ENCODE measurements around the gene RIMKLB. TPM values are rescaled to one million over a fixed set of nuclear protein-coding genes. Genes with fewer than 3 reads are reported as not detected.
"Not testable (repeated sequence)": the region's sequence is repeated elsewhere in the genome, so short reads cannot be mapped to it uniquely, and the experiment has no call there.

Gene RIMKLB
- polyA plus RNA-seq, 1 of the 3 experiments (the other 2 are of a cell fraction) = 24.5 TPM

DNA sequence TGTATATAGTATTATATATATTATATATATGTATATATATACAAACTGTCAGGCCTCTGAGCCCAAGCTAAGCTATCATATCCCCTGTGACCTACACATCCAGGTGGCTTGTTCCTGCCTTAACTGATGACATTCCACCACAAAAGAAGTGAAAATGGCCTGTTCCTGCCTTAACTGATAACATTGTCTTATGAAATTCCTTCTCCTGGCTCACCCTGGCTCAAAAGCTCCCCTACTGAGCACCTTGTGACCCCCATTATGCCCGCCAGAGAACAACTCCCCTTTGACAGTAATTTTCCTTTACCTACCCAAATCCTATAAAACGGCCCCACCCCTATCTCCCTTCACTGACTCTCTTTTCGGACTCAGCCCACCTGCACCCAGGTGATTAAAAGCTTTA is 107.0 kb downstream of the RIMKLB start:
- H3K79me2 ChIP-seq (ENCODE audit: insufficient read depth); H3K4me3 ChIP-seq (ENCODE audit: low read depth in 2 of 2, low read length in 1 of 2); H2AFZ ChIP-seq (ENCODE audit: low read depth); H3K4me1 ChIP-seq (ENCODE audit: control insufficient read depth in 1 of 2, insufficient read depth in 2 of 2, low read depth in 1 of 2, low read length in 1 of 2); CTCF ChIA-PET; H3K4me2 ChIP-seq; H3K9ac ChIP-seq; POLR2A ChIA-PET; H3K9me3 ChIP-seq; H3K36me3 ChIP-seq (replicated peaks in 1 of 2; ENCODE audit: control insufficient read depth in 1 of 2, insufficient read depth in 2 of 2, low read length in 1 of 2); H4K20me1 ChIP-seq (ENCODE audit: insufficient read depth); H3F3A ChIP-seq (replicated peaks; ENCODE audit: insufficient read depth); H3K9me2 ChIP-seq; H3K27ac ChIP-seq (ENCODE audit: low read depth in 2 of 2, low read length in 1 of 2); H3K27me3 ChIP-seq (ENCODE audit: insufficient read depth); DNase-seq: not testable (repeated sequence)
- 28% methylated on average over 3 of the region's 3 CpGs for WGBS (ENCODE audit: low lambda C conversion rate)

DNA sequence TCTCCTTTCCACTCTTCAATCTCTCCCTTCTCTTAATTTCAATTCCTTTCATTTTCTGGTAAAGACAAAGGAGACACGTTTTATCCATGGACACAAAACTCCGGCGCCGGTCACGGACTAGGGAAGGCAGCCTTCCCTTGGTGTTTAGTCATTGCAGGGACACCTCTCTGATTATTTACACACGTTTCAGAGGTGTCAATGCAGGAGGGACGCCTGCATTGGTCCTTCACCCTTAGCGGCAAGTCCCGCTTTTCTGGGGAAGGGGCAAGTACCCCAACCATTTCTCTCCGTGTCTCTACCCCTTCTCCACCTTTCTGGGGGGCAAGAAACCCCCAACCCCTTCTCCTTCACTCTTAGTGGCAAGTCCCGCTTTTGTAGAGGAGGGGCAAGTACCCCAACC is 107.7 kb downstream of the RIMKLB start:
- H3K4me2 ChIP-seq; H2AFZ ChIP-seq (ENCODE audit: low read depth); H3K9ac ChIP-seq; DNase-seq; H3K4me1 ChIP-seq (ENCODE audit: control insufficient read depth in 1 of 2, insufficient read depth in 2 of 2, low read depth in 1 of 2, low read length in 1 of 2); POLR2A ChIA-PET; H4K20me1 ChIP-seq (ENCODE audit: insufficient read depth); H3K36me3 ChIP-seq (replicated peaks in 1 of 2; ENCODE audit: control insufficient read depth in 1 of 2, insufficient read depth in 2 of 2, low read length in 1 of 2); H3K79me2 ChIP-seq (ENCODE audit: insufficient read depth); H3K9me3 ChIP-seq; H3K27me3 ChIP-seq (ENCODE audit: insufficient read depth); H3F3A ChIP-seq (replicated peaks; ENCODE audit: insufficient read depth); H3K4me3 ChIP-seq (ENCODE audit: low read depth in 2 of 2, low read length in 1 of 2); H3K27ac ChIP-seq (ENCODE audit: low read depth in 2 of 2, low read length in 1 of 2); CTCF ChIA-PET; H3K9me2 ChIP-seq: not testable (repeated sequence)
- WGBS (ENCODE audit: low lambda C conversion rate) = 61% methylated on average over 11 of the region's 11 CpGs

GRCh38 chr12:8807084-8807483 is 109.3 kb downstream of the RIMKLB start:
- H3K9ac ChIP-seq; H3K4me1 ChIP-seq (ENCODE audit: control insufficient read depth in 1 of 2, insufficient read depth in 2 of 2, low read depth in 1 of 2, low read length in 1 of 2); POLR2A ChIA-PET; DNase-seq; H3K9me3 ChIP-seq; H3K27me3 ChIP-seq (ENCODE audit: insufficient read depth); H3F3A ChIP-seq (replicated peaks; ENCODE audit: insufficient read depth); H3K4me3 ChIP-seq (ENCODE audit: low read depth in 2 of 2, low read length in 1 of 2); H3K27ac ChIP-seq (ENCODE audit: low read depth in 2 of 2, low read length in 1 of 2); H2AFZ ChIP-seq (ENCODE audit: low read depth); H3K79me2 ChIP-seq (ENCODE audit: insufficient read depth); H3K4me2 ChIP-seq; H3K9me2 ChIP-seq; H3K36me3 ChIP-seq (replicated peaks in 1 of 2; ENCODE audit: control insufficient read depth in 1 of 2, insufficient read depth in 2 of 2, low read length in 1 of 2); H4K20me1 ChIP-seq (ENCODE audit: insufficient read depth): not testable (repeated sequence)
- 77% methylated on average over 8 of the region's 11 CpGs for WGBS (ENCODE audit: low lambda C conversion rate)
- CTCF ChIA-PET = interaction anchor here (1.2 kb wide), 1 partner anchor 9 kb away, joined by 3 read pairs; no protein-coding TSS in a partner anchor

DNA sequence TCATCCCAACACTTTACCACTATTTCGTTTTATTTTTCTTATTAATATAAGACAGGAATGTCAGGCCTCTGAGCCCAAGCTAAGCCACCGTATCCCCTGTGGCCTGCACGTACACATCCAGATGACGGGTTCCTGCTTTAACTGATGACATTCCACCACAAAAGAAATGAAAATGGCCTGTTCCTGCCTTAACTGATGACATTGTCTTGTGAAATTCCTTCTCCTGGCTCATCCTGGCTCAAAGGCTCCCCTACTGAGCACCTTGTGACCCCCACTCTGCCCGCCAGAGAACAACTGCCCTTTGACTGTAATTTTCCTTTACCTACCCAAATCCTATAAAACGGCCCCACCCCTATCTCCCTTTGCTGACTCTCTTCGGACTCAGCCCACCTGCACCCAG is 112.3 kb downstream of the RIMKLB start:
- H3K4me3 ChIP-seq (ENCODE audit: low read depth in 2 of 2, low read length in 1 of 2); DNase-seq; H3K36me3 ChIP-seq (replicated peaks in 1 of 2; ENCODE audit: control insufficient read depth in 1 of 2, insufficient read depth in 2 of 2, low read length in 1 of 2); H4K20me1 ChIP-seq (ENCODE audit: insufficient read depth); H3F3A ChIP-seq (replicated peaks; ENCODE audit: insufficient read depth); POLR2A ChIA-PET; H3K9me2 ChIP-seq; H3K9me3 ChIP-seq; H3K79me2 ChIP-seq (ENCODE audit: insufficient read depth); H3K4me1 ChIP-seq (ENCODE audit: control insufficient read depth in 1 of 2, insufficient read depth in 2 of 2, low read depth in 1 of 2, low read length in 1 of 2); H3K9ac ChIP-seq; H3K27me3 ChIP-seq (ENCODE audit: insufficient read depth); H3K27ac ChIP-seq (ENCODE audit: low read depth in 2 of 2, low read length in 1 of 2); H3K4me2 ChIP-seq; H2AFZ ChIP-seq (ENCODE audit: low read depth): not testable (repeated sequence)
- CTCF ChIA-PET = interaction anchor here (1.0 to 2.6 kb wide), 2 partner anchors 14 to 140 kb away, joined by 3 to 11 read pairs; no protein-coding TSS in a partner anchor
- 67% methylated on average over 7 of the region's 7 CpGs for WGBS (ENCODE audit: low lambda C conversion rate)
